Type B pancreatic cell (in vitro differentiated cells): ENCODE data around the gene DNAJC22. TPM values are rescaled to one million over a fixed set of nuclear protein-coding genes. Genes with fewer than 3 reads are reported as not detected.

Experiments
- DNase-seq: peaks from one replicate; pipeline ENCODE4 v3.0.0; 2021; ENCODE audit warnings: mixed read lengths; ENCODE audit not compliant: unreplicated experiment; ENCODE audit errors: extremely low spot score
- H3K27ac Mint-ChIP-seq: 2 replicates; pipeline ENCODE4 v1.8.0; 2021; ENCODE audit warnings: mild to moderate bottlenecking, mixed read lengths
- H3K27me3 Mint-ChIP-seq: 2 replicates; pipeline ENCODE4 v1.8.0; 2021; ENCODE audit warnings: mixed read lengths
- H3K36me3 Mint-ChIP-seq: 2 replicates; pipeline ENCODE4 v1.8.0; 2021; ENCODE audit warnings: mixed read lengths
- H3K4me1 Mint-ChIP-seq: one replicate; pipeline ENCODE4 v1.8.0; 2021; ENCODE audit warnings: mixed read lengths; ENCODE audit not compliant: unreplicated experiment
- H3K4me3 Mint-ChIP-seq: 2 replicates; pipeline ENCODE4 v1.8.0; 2021; ENCODE audit warnings: mild to moderate bottlenecking, mixed read lengths
- H3K9me3 Mint-ChIP-seq: 2 replicates; pipeline ENCODE4 v1.8.0; 2021; ENCODE audit warnings: mixed read lengths
- total RNA-seq: library from RNA; stranded (reverse); gene quantifications from 2 replicates; pipeline ENCODE4 v1.2.1, GENCODE V29; 2021; ENCODE audit warnings: low replicate concordance
- TF ChIP-seq, protein P1 (sequence below): fragments of 200-600 bp; sonication (generic); conservative IDR thresholded peaks from 2 replicates; pipeline ENCODE4 v1.5.0; 2021; ENCODE audit warnings: antibody characterized with exemption, mild to moderate bottlenecking

Gene DNAJC22
- total RNA-seq, 1 donor from 2014 or later: 5.0 TPM

DNA sequence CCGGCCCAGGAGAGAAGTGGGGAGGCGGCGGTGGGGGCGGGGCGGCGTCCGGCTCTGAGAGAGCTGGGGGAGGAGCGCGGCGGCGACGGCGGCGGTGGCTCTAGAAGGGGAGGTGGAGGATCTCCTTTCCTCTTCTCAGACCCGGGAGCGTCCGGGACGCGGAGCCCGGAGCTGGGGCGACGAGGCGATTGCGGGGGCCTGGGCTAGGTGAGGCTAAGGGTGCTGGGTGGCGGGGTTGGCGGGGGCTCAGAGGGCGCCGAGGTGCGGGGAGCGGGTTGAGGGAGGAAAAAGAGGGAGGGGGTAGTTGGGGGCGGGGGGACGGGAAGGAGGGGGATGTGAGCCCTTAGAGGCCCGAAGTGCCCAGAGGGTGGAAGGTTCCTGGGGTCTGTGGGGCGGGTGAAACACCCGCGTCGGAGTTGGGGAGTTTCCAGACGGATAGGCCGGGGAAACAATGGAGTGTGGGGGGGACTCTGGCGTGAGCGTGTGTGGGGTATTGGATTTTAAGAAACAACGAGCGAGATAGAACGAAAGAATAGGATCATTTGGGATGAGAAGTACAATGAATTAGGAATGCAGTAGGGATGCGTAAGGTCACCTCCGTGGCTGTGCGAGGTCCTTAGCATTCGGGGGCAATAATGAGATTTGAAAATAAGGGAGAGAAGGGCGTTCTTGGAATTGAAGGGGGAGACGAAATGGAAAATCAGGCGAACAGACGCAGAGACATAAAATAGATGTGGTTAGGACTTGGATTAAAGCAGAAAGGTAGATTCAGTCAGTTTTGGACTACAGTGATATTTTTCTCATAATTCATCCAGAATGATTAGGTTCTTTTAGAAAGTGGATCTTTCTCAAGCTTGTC is 20.9 kb downstream of the DNAJC22 start, which contains the start of gene SPATS2:
Gene SPATS2, plus strand, starts transcription at position 82 of the 859 bp plus-strand sequence. CDS start 93,551 bp downstream, outside the sequence.
- no peak for DNase-seq
- peaks cover 7% of the 10 kb centered on the region for H3K36me3 Mint-ChIP-seq
- H3K4me3 Mint-ChIP-seq: peak within 1 kb of the TSS; percentile 95
- peak within 1 kb of the TSS; percentile 85 for H3K27ac Mint-ChIP-seq
- no peaks in the 10 kb centered on the region for H3K27me3 Mint-ChIP-seq
- no peaks in the 10 kb centered on the region for H3K9me3 Mint-ChIP-seq
- H3K4me1 Mint-ChIP-seq: peaks cover 20% of the 10 kb centered on the region
- TF ChIP-seq, protein P1, sequence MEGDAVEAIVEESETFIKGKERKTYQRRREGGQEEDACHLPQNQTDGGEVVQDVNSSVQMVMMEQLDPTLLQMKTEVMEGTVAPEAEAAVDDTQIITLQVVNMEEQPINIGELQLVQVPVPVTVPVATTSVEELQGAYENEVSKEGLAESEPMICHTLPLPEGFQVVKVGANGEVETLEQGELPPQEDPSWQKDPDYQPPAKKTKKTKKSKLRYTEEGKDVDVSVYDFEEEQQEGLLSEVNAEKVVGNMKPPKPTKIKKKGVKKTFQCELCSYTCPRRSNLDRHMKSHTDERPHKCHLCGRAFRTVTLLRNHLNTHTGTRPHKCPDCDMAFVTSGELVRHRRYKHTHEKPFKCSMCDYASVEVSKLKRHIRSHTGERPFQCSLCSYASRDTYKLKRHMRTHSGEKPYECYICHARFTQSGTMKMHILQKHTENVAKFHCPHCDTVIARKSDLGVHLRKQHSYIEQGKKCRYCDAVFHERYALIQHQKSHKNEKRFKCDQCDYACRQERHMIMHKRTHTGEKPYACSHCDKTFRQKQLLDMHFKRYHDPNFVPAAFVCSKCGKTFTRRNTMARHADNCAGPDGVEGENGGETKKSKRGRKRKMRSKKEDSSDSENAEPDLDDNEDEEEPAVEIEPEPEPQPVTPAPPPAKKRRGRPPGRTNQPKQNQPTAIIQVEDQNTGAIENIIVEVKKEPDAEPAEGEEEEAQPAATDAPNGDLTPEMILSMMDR: no peak

DNA sequence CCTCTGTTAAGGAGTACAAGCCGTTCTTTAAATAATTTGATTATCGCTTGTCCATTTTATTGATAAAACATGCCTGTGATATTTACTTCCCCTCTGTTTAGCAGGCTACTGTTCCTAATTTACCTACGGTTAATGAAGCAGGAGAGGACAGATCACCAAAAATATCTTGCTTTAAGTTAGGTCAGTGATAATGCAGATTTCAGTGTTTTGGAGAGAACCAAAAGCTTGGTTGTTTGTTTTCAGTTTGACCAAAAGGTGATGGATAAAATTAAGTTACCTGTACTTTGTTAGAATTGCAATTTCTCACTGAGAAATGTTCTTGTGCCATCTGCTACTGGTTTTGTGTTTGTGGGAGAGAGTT is 21.5 kb downstream of the DNAJC22 start:
- H3K27ac Mint-ChIP-seq: peak overlapping the region; percentile 85
- H3K4me1 Mint-ChIP-seq: peaks cover 20% of the 10 kb centered on the region
- no peaks in the 10 kb centered on the region for H3K27me3 Mint-ChIP-seq
- H3K4me3 Mint-ChIP-seq: peak overlapping the region; percentile 95
- no peaks in the 10 kb centered on the region for H3K9me3 Mint-ChIP-seq
- H3K36me3 Mint-ChIP-seq: peaks cover 10% of the 10 kb centered on the region
- TF ChIP-seq, protein P1: no peak
- DNase-seq: no peak

DNA sequence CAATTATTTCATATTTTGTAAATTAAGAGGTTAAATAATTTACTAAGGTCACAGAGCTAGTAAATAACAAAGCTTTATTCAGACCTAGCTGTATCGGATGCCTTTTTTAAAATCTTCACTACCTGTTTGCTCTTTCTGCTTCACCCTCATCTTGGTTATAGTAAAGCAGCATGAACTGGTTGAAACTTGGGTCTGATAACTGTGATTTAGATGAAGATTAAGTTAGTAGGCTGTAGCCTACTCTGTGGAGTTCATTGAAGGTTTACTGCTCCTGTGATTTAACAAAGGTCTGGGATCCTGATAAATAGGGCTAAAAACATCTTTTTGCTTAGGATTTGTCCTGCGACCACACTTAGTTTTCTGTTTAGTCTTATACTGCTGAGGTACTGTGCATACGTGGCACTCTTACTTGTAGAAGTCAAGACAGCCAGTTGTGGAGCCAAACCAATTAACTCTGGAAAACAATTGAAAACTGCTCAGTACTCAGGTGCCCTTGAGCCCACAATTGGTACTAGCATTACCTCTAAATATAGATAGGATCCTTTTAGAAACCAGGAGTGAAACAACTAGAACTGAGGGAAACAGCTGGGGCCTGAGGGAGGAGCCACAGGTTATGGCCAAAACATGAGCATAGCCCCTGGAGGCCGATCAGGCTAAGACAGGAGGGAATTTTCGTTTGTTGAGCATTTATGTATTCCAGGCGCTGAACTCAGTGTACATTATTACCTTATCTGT is 22.9 kb downstream of the DNAJC22 start:
- Mint-ChIP-seq H3K27me3 (no peaks in the 10 kb centered on the region), H3K4me3 (peak overlapping the region; percentile 81), H3K36me3 (peaks cover 10% of the 10 kb centered on the region), H3K27ac (peak overlapping the region; percentile 2), H3K9me3 (no peaks in the 10 kb centered on the region), H3K4me1 (peaks cover 20% of the 10 kb centered on the region)
- TF ChIP-seq, protein P1: peak; percentile 68
- DNase-seq: peak; percentile 49

GRCh38 chr12:49370539-49370938 is 23.9 kb downstream of the DNAJC22 start:
- H3K9me3 Mint-ChIP-seq: no peaks in the 10 kb centered on the region
- TF ChIP-seq, protein P1: no peak
- peaks cover 20% of the 10 kb centered on the region for H3K4me1 Mint-ChIP-seq
- peaks cover 10% of the 10 kb centered on the region for H3K36me3 Mint-ChIP-seq
- DNase-seq: peak; percentile 42
- H3K27ac Mint-ChIP-seq: no peak overlapping the region
- H3K27me3 Mint-ChIP-seq: no peaks in the 10 kb centered on the region
- H3K4me3 Mint-ChIP-seq: no peak overlapping the region

DNA sequence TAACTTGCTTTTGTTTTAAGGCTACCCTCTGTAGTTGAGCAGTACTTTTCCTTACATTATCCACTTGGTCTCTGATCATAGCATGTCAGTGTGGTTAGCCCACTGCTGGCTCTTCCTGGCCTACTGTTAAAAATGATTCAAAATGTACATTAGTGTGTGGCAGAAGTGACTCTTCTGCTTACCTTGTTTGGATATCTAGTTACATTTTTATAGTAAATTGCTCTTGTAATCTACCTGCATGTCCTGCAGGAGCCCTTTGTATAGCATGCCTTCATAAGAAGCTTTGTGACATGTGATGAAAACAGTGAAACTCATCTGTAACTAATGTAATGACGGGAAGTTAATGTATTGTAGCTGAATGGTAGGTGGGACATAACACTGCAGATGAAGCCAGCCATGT is 28.7 kb downstream of the DNAJC22 start:
- no peak overlapping the region for H3K4me3 Mint-ChIP-seq
- no peaks in the 10 kb centered on the region for H3K27me3 Mint-ChIP-seq
- DNase-seq: no peak
- H3K4me1 Mint-ChIP-seq: no peaks in the 10 kb centered on the region
- peaks cover 4% of the 10 kb centered on the region for H3K9me3 Mint-ChIP-seq
- H3K36me3 Mint-ChIP-seq: peaks cover 10% of the 10 kb centered on the region
- TF ChIP-seq, protein P1: no peak
- no peak overlapping the region for H3K27ac Mint-ChIP-seq
